GM19240 (cell line): ENCODE measurements around the gene NEU2.

Experiments
- DNase-seq: peaks from one replicate; pipeline ENCODE4 v3.0.0; 2011; ENCODE audit warnings: low spot score; ENCODE audit not compliant: insufficient read length

The NEU2 gene

DNA sequence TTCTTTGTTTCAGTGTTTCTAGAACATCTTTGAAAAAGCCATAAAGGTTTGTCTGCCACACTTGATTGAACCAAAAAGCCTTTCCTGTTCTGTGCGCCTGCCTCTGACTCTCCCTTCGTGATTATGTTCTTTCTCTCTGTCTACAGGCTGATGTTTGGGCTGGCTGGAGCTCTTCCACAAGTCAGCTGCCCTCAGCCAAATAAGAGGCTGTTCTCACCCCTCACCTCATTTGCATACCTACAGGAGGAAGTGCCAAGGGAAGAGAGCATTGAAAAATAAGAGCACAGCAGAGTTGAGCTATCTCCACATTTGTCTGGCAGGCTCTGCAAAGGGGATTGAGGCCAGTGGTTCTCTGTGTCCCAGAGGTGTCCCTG lies 43.5 kb downstream of the NEU2 start:
- DNase-seq: no peak

DNA sequence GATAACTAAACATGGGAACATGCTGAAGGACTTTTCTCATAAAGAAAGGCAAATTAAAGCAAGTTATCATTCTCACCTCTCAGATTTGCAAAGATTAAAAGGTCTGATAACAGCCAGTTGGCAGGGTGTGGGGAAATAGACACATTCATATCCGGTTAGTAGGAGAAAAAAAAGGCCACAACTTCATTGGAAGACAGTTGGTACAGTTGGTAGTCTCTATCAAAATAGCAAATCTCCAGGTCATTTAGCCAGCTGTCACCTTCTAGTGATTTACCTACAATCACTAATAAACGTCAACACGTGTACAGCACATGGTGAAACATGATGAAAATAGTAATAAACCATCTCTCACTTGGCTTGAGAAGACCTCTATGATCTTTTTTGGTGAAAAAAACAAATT lies 44.3 kb downstream of the NEU2 start:
- DNase-seq: no peak

DNA sequence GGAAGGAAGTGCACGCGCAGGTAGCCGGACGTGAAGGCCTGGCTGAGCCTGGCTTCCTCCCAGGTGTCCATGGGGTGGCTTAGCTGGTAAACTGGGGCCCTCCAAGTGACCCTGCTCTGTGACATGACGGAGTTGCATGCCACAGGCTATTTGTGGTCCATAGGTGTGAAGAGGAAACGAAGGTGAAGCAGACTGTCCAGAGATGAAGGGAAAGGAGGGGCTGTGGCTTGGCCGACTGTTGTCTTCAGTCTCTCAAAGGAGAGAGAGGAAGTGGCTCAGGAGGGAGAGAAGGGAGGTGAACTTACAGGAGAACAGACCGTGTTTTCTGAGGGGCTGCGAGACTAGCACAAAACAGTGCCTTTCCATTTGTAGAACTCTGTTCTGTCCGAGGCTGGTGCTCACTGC lies 47.0 kb downstream of the NEU2 start:
- DNase-seq: no peak

DNA sequence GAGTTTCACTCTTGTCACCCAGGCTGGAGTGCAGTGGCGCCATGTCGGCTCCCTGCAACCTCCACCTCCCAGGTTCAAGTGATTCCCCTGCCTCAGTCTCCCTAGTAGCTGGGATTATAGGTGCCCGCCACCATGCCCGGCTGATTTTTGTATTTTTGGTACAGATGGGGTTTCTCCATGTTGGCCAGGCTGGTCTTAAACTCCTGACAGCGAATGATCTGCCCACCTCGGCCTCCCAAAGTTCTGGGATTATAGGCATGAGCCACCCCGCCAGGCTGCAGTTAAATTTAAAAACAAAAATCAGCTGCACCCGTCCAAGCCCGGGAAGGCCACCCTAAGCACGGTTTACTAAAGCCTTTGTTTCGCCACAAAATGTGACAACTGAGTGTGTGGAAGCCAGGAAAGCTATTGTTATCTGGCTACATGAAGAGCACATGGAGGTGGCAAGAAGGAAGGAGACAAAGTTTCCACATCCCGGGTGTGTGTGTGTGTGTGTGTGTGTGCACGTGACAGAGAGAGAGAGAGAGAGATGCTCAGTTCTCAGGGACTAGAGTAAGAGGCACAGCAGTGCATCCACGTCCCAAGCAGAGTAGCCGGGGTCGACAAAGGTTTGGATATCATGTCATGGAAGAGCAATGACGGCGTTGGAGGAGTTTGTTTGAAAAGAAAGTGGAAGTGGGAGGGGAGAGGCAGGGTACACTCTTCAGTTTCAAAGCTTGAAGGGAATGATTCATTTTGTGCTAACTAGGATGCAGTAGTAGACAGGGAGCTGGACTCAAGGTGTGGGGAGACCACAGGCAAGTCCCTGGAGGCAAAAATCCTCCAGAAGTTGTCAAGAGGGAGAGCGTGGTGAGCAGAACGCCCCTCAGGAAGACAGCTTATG lies 47.7 kb downstream of the NEU2 start:
- DNase-seq: no peak

DNA sequence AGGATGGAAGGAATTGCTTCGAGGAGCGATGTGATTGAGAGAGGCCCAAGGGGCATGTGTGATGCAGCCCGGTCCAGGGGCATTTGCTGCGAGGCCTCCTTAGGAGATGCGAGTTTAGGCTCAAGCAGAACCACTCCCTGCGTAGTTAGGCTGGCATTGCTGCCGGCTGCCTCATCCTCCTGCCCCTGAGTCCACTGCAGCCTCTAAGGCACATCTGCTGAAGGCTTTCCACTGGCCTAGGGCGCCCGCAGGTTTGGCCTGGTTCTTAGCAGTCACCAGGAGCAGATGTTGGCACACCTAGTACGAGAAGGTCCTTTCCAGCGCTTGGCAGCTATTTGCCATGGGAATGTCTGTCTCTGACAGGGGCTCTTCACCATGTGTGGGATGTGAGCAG lies 48.4 kb downstream of the NEU2 start:
- DNase-seq: no peak

DNA sequence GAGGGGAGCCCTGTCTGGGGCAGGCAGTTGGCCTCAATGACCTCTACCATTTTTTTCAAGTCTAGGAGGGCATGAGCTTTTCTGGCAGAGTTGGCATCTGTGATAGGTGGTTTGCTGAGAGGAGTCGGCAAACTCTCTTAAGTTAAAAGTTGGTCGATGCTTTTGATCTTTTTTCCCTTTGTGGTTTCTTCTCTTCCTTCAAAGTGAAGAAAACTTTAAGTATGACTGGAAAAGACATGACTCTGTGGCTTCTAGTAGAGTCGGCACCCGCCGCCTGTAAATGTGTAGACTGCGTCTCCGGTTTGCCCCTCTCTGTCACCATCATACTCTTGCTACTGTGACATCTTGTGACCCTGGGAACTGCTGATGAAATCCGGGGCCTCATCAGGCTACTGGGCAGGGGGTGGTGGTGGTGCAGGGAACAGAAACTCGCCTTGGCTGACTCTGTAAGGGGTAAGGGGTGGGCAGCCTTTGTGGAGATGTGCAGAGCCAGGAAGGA lies 48.8 kb downstream of the NEU2 start:
- DNase-seq: no peak

DNA sequence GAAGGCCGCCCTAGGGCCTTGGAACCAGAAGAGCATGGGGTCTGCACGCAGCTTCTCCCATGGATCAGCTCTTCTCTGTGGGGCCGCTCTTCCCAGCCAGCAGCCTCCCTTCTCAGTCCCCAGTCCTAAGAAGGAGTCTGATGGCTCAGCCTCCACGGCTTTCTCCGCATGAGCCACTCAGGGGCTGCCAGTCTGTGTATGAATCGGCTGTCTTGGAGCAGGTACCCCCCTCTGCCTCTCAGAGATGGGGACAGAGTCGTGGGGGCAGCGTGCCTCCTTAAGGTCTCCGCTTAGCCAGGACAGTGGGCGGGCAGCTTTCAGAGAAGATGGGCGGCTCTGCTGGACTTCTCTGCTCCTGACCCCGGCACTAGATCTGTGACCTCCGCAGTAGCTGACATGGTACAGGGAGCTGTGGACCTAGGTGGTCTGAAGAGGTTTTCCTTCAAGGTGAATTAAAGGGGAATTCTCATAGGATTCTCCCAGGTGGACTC lies 49.3 kb downstream of the NEU2 start:
- no peak for DNase-seq

DNA sequence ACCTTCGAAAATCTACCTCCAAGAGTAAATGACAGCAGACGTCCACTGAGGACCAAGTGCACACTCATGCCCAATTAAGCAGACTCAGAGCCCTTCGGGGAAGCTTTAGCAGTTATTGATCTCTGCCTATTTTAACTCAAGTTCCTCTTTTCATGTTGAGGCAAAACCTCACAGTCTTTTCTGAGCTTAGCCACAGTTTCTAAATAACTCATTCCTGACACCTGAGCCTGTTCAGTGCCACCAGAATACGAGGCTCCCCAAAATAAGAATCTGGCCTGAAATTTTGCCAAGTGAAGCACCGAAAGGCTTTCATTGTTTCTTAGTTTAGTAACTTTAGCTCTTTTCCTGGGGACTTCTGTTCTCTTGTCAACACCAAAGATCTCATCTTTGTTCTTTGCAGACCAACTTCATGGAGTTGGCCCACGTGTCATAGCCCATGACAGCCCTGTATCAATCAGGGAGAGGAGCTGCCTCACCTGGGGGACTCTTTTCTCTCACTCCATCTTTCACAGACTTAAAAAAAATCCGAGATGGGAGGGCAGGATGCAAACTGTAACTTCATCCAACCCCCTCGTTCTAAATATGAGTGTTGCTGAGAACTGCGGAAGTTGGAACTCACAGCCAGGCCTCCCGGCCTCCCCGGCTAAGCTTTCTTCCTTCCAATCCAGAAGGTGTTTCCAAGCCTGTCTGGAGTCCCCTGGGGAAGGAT lies 49.9 kb downstream of the NEU2 start:
- DNase-seq: no peak

DNA sequence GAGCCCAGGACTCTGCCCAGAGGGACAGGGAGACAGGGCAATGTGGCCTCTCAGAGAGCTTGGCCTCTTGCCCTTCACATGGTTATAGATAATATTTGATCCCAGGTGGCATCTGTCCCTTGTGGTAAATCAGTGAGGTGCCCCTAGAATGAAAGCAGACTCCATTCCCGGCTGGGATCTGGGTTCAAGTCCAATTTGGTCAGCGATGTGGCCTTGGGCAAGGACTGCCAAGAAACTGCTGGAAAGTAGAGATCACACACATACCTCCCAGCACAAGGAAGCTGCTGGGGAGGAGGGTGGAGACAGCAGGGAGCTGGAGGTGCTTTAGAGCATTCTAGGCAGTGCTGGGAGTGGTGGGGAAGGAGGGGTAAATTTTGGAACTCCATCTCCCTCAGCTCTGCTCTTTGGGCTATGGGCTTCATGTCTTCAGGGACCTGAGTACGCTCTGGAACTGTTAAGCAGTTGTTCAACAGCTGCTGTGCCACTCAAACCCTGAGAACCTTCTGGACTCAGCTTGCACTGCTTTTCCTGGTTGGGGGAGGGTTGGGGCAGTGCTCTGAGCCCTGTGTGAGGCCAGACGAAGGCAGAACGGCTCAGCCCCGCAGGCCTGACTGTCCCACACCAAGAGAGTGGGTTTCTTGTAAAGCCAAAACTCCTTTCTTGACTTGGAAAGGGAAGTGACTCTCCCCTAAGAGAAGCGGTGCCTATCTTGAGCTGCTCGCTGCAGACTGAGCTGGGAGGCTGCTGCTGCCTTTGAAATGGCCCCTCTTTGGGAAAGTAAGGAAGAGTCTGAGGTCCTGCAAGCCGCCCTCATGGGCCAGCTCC lies 50.7 kb downstream of the NEU2 start:
- DNase-seq: no peak

DNA sequence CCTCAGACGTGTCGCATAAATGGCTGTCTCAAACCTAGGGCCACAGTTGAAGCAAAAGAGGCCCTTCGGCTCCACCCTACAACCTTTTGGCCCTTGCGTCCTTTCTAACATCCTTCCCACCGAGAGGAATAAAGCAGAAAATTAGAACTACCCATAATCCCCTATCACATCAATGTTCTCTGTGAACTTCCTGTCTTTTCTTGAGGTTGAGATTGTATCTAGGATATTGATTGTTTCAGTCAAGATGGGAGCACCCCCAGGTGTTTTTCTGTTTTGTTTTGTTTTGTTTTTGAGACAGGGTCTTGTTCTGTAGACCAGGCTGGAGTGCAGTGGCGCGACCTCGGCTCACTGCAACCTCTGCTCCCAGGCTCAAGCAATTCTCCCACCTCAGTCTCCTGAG lies 51.3 kb downstream of the NEU2 start:
- DNase-seq: no peak

DNA sequence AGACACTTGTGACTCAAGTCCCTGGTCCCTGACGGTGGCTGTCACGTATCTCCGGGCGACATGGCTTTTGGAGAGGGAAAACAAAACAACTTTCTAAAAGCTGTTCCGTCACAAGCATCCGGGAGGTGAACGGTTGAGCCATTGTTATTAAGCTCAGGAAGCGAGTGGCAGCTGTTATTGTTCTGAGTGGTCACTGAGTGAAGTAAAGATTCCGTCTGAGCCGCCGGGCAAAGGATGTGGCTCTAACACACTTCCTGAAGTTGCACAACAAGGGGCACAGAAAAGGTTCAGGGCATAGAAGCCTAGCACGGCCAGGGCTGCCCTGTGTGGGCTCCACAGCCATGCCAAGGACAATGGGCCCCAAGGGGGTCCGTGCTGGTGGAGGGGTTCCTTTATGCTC lies 52.0 kb downstream of the NEU2 start:
- DNase-seq: no peak
